ENCODE data around the gene IRF3. TPM values are rescaled to one million over a fixed set of nuclear protein-coding genes. Genes with fewer than 3 reads are reported as not detected.

IRF3 gene
- total and polyA plus RNA-seq, 10 of the 15 experiments (the other 5 are each of a cell fraction or from before 2014, with no cell fraction given) = 5.5 to 110 (median 63.4) TPM

Small RNA genes within 50 kb of the gene (microRNA-seq; reads per million reads assigned to microRNA genes)
- 0.56 reads per million for gene MIR5088

Small RNA genes within 50 kb of the gene (small RNA-seq; reads per million reads assigned to genes)
- gene MIR5088 = 0.20 reads per million

Other genes with a start within 250 kb of the IRF3 start
Only the 7 nearest of the 28 such genes appear.
- gene PRR12, start 74.7 kb downstream of the IRF3 start, total RNA-seq (2014; rRNA removed) = 1.5 and 1.8 TPM in 2 replicates
- 0.83 and 0.94 TPM in 2 replicates for gene PRR12, start 74.7 kb downstream of the IRF3 start, total RNA-seq (2014; rRNA removed; fragmentation: Illumina TruSeq; extraction: Trizol)
- gene PRR12, start 74.7 kb downstream of the IRF3 start, total RNA-seq (2021) = 22.7 and 25.3 TPM in 2 replicates
- gene PRR12, start 74.7 kb downstream of the IRF3 start, polyA plus RNA-seq (2011; rRNA removed) = 0.13 and 0.30 TPM in 2 replicates
- gene PRR12, start 74.7 kb downstream of the IRF3 start, polyA plus RNA-seq (2014; fragmentation: Illumina TruSeq; extraction: Trizol) = 0.78 and 2.6 TPM in 2 replicates
- gene PRR12, start 74.7 kb downstream of the IRF3 start, polyA plus RNA-seq (2014; fragmentation: Nextera tagmentation; extraction: Ambion mirVana) = under 1 TPM; 0.02 to 0.11 TPM
- 5.4 and 8.5 TPM in 2 replicates for gene PRR12, start 74.7 kb downstream of the IRF3 start, polyA plus RNA-seq (2014; rRNA removed)
- gene PRR12, start 74.7 kb downstream of the IRF3 start, polyA plus RNA-seq (2016; fragmentation: Nextera tagmentation; extraction: Ambion mirVana) = 1 to 10 TPM; 1.5 to 1.8 TPM
- 1.0 and 1.8 TPM in 2 replicates for gene RRAS, start 25.7 kb downstream of the IRF3 start, total RNA-seq (2014; rRNA removed)
- gene RRAS, start 25.7 kb downstream of the IRF3 start, total RNA-seq (2014; rRNA removed; fragmentation: Illumina TruSeq; extraction: Trizol) = 1.1 TPM in 2 replicates
- 1.3 and 1.8 TPM in 2 replicates for gene RRAS, start 25.7 kb downstream of the IRF3 start, total RNA-seq (2021)
- gene RRAS, start 25.7 kb downstream of the IRF3 start, polyA plus RNA-seq (2011; rRNA removed) = 2.3 and 4.1 TPM in 2 replicates
- 1.1 TPM in 1 of 2 replicates, not detected in the other for gene RRAS, start 25.7 kb downstream of the IRF3 start, polyA plus RNA-seq (2014; fragmentation: Illumina TruSeq; extraction: Trizol)
- gene RRAS, start 25.7 kb downstream of the IRF3 start, polyA plus RNA-seq (2014; fragmentation: Nextera tagmentation; extraction: Ambion mirVana) = under 1 TPM; 0.24 to 0.29 TPM
- gene RRAS, start 25.7 kb downstream of the IRF3 start, polyA plus RNA-seq (2014; rRNA removed) = 4.0 and 5.8 TPM in 2 replicates
- gene RRAS, start 25.7 kb downstream of the IRF3 start, polyA plus RNA-seq (2016; fragmentation: Nextera tagmentation; extraction: Ambion mirVana) = 1 to 10 TPM; 1.9 to 2.2 TPM
- gene SCAF1, start 23.6 kb downstream of the IRF3 start, total RNA-seq (2014; rRNA removed) = 5.7 and 6.4 TPM in 2 replicates
- 2.5 and 3.5 TPM in 2 replicates for gene SCAF1, start 23.6 kb downstream of the IRF3 start, total RNA-seq (2014; rRNA removed; fragmentation: Illumina TruSeq; extraction: Trizol)
- 66.9 and 77.0 TPM in 2 replicates for gene SCAF1, start 23.6 kb downstream of the IRF3 start, total RNA-seq (2021)
- 1.3 and 2.1 TPM in 2 replicates for gene SCAF1, start 23.6 kb downstream of the IRF3 start, polyA plus RNA-seq (2011; rRNA removed)
- gene SCAF1, start 23.6 kb downstream of the IRF3 start, polyA plus RNA-seq (2014; fragmentation: Illumina TruSeq; extraction: Trizol) = 0.40 and 4.2 TPM in 2 replicates
- under 1 TPM; 0.18 to 0.24 TPM for gene SCAF1, start 23.6 kb downstream of the IRF3 start, polyA plus RNA-seq (2014; fragmentation: Nextera tagmentation; extraction: Ambion mirVana)
- gene SCAF1, start 23.6 kb downstream of the IRF3 start, polyA plus RNA-seq (2014; rRNA removed) = 12.2 and 18.5 TPM in 2 replicates
- 1 to 10 TPM; 7.1 to 9.3 TPM for gene SCAF1, start 23.6 kb downstream of the IRF3 start, polyA plus RNA-seq (2016; fragmentation: Nextera tagmentation; extraction: Ambion mirVana)
- gene BCL2L12, start 76 bp upstream of the IRF3 start, total RNA-seq (2014; rRNA removed) = 48.7 and 66.9 TPM in 2 replicates
- 9.6 and 10.2 TPM in 2 replicates for gene BCL2L12, start 76 bp upstream of the IRF3 start, total RNA-seq (2014; rRNA removed; fragmentation: Illumina TruSeq; extraction: Trizol)
- gene BCL2L12, start 76 bp upstream of the IRF3 start, total RNA-seq (2021) = 81.9 and 83.5 TPM in 2 replicates
- gene BCL2L12, start 76 bp upstream of the IRF3 start, polyA plus RNA-seq (2011; rRNA removed) = 19.4 and 34.0 TPM in 2 replicates
- 26.2 and 28.9 TPM in 2 replicates for gene BCL2L12, start 76 bp upstream of the IRF3 start, polyA plus RNA-seq (2014; fragmentation: Illumina TruSeq; extraction: Trizol)
- gene BCL2L12, start 76 bp upstream of the IRF3 start, polyA plus RNA-seq (2014; fragmentation: Nextera tagmentation; extraction: Ambion mirVana) = 1 to 10 TPM; 1.8 to 7.9 TPM
- gene BCL2L12, start 76 bp upstream of the IRF3 start, polyA plus RNA-seq (2014; rRNA removed) = 143 and 146 TPM in 2 replicates
- gene BCL2L12, start 76 bp upstream of the IRF3 start, polyA plus RNA-seq (2016; fragmentation: Nextera tagmentation; extraction: Ambion mirVana) = 100 to 1,000 TPM in 1 of 2 experiments, 10 to 100 TPM in 1; 90.3 to 102 TPM
- gene PRMT1, start 11.4 kb upstream of the IRF3 start, total RNA-seq (2014; rRNA removed) = 589 and 611 TPM in 2 replicates
- 343 and 363 TPM in 2 replicates for gene PRMT1, start 11.4 kb upstream of the IRF3 start, total RNA-seq (2014; rRNA removed; fragmentation: Illumina TruSeq; extraction: Trizol)
- 432 and 437 TPM in 2 replicates for gene PRMT1, start 11.4 kb upstream of the IRF3 start, total RNA-seq (2021)
- gene PRMT1, start 11.4 kb upstream of the IRF3 start, polyA plus RNA-seq (2011; rRNA removed) = 357 and 667 TPM in 2 replicates
- gene PRMT1, start 11.4 kb upstream of the IRF3 start, polyA plus RNA-seq (2014; fragmentation: Illumina TruSeq; extraction: Trizol) = 179 and 527 TPM in 2 replicates
- gene PRMT1, start 11.4 kb upstream of the IRF3 start, polyA plus RNA-seq (2014; fragmentation: Nextera tagmentation; extraction: Ambion mirVana) = 10 to 100 TPM; 19.9 to 50.5 TPM
- 643 and 678 TPM in 2 replicates for gene PRMT1, start 11.4 kb upstream of the IRF3 start, polyA plus RNA-seq (2014; rRNA removed)
- gene PRMT1, start 11.4 kb upstream of the IRF3 start, polyA plus RNA-seq (2016; fragmentation: Nextera tagmentation; extraction: Ambion mirVana) = 100 to 1,000 TPM; 441 to 447 TPM
- 1.6 and 2.1 TPM in 2 replicates for gene ADM5, start 23.7 kb upstream of the IRF3 start, total RNA-seq (2014; rRNA removed)
- gene ADM5, start 23.7 kb upstream of the IRF3 start, total RNA-seq (2014; rRNA removed; fragmentation: Illumina TruSeq; extraction: Trizol) = 0.81 and 0.92 TPM in 2 replicates
- gene ADM5, start 23.7 kb upstream of the IRF3 start, total RNA-seq (2021) = 4.5 and 5.4 TPM in 2 replicates
- 0.55 and 1.6 TPM in 2 replicates for gene ADM5, start 23.7 kb upstream of the IRF3 start, polyA plus RNA-seq (2011; rRNA removed)
- 0.29 and 1.2 TPM in 2 replicates for gene ADM5, start 23.7 kb upstream of the IRF3 start, polyA plus RNA-seq (2014; fragmentation: Illumina TruSeq; extraction: Trizol)
- gene ADM5, start 23.7 kb upstream of the IRF3 start, polyA plus RNA-seq (2014; fragmentation: Nextera tagmentation; extraction: Ambion mirVana) = under 1 TPM in 1 of 2 experiments, not detected in 1; 0.05 TPM
- 6.0 and 6.4 TPM in 2 replicates for gene ADM5, start 23.7 kb upstream of the IRF3 start, polyA plus RNA-seq (2014; rRNA removed)
- gene ADM5, start 23.7 kb upstream of the IRF3 start, polyA plus RNA-seq (2016; fragmentation: Nextera tagmentation; extraction: Ambion mirVana) = under 1 TPM; 0.76 to 0.78 TPM
- 0.54 and 0.56 TPM in 2 replicates for gene CPT1C, start 25.3 kb upstream of the IRF3 start, total RNA-seq (2014; rRNA removed)
- 0.04 TPM in 1 of 2 replicates, not detected in the other for gene CPT1C, start 25.3 kb upstream of the IRF3 start, total RNA-seq (2014; rRNA removed; fragmentation: Illumina TruSeq; extraction: Trizol)
- gene CPT1C, start 25.3 kb upstream of the IRF3 start, total RNA-seq (2021) = 0.21 and 0.80 TPM in 2 replicates
- gene CPT1C, start 25.3 kb upstream of the IRF3 start, polyA plus RNA-seq (2011; rRNA removed) = not detected in 2 replicates
- gene CPT1C, start 25.3 kb upstream of the IRF3 start, polyA plus RNA-seq (2014; fragmentation: Illumina TruSeq; extraction: Trizol) = 0.26 and 0.71 TPM in 2 replicates
- gene CPT1C, start 25.3 kb upstream of the IRF3 start, polyA plus RNA-seq (2014; fragmentation: Nextera tagmentation; extraction: Ambion mirVana) = not detected
- 0.29 and 0.57 TPM in 2 replicates for gene CPT1C, start 25.3 kb upstream of the IRF3 start, polyA plus RNA-seq (2014; rRNA removed)
- gene CPT1C, start 25.3 kb upstream of the IRF3 start, polyA plus RNA-seq (2016; fragmentation: Nextera tagmentation; extraction: Ambion mirVana) = under 1 TPM; 0.20 to 0.21 TPM